Endothelial cell of umbilical vein (primary cell): ENCODE results near the gene KLHL13. TPM values are rescaled to one million over a fixed set of nuclear protein-coding genes. Genes with fewer than 3 reads are reported as not detected.

Experiments
- BruUV-seq: library from RNA; stranded (reverse); fragments of 400-500 nt; replicated peaks from 2 replicates; lab custom pipeline; 2021; lab: Mats Ljungman, UMichigan
- CTCF ChIA-PET: fragments of 300-600, 350-600 bp; sonication (Branson Sonifier 250); formaldehyde crosslinking; loops from one replicate; lab custom pipeline; 2021; ENCODE audit warnings: antibody characterized with exemption, inconsistent platforms; lab: Charles Lee
- POLR2A ChIA-PET: fragments of 300-600, 350-600 bp; sonication (Branson Sonifier 250); formaldehyde crosslinking; loops from one replicate; lab custom pipeline; 2021; ENCODE audit warnings: antibody characterized with exemption, inconsistent platforms; lab: Charles Lee
- DNase-seq: peaks from one replicate; pipeline ENCODE4 v3.0.0-alpha.2; 2011; ENCODE audit warnings: low read depth, low spot score
- FAIRE-seq: peaks from 2 replicates; lab custom pipeline; 2011; peaks lifted over from hg19 to GRCh38; lab: Jason Lieb, UNC
- H2AFZ ChIP-seq: 2 replicates; pipeline ENCODE4 v1.6.0; 2012; ENCODE audit warnings: low read depth, low read length, control low read depth, inconsistent platforms
- H3K27ac ChIP-seq: 2 replicates; pipeline ENCODE4 v1.5.1; 2011; ENCODE audit warnings: low read depth, mild to moderate bottlenecking, control low read depth, low read length, moderate library complexity; ENCODE audit not compliant: insufficient read depth
- H3K27me3 ChIP-seq, 2 experiments: 2 replicates each; pipeline versions ENCODE4 v1.6.0 to v1.6.1; 2011; ENCODE audit warnings: low read length in 2 of 2, mixed read lengths in 1 of 2; ENCODE audit not compliant: control insufficient read depth in 2 of 2, insufficient read depth in 2 of 2
- H3K36me3 ChIP-seq, 2 experiments: 2 replicates in 1 of 2; 3 replicates in 1 of 2; pipeline ENCODE4 v1.5.1; 2011; ENCODE audit warnings: low read length in 2 of 2, mild to moderate bottlenecking in 1 of 2, moderate library complexity in 1 of 2; ENCODE audit not compliant: control insufficient read depth in 2 of 2, insufficient read depth in 2 of 2; ENCODE audit errors: extremely low read depth in 1 of 2
- H3K4me1 ChIP-seq: 3 replicates; pipeline ENCODE4 v1.5.1; 2011; ENCODE audit warnings: mild to moderate bottlenecking, low read length; ENCODE audit not compliant: control insufficient read depth, insufficient read depth; ENCODE audit errors: extremely low read depth
- H3K4me2 ChIP-seq: 2 replicates; pipeline ENCODE4 v1.6.1; 2011; ENCODE audit warnings: low read length, control low read depth, mixed read lengths; ENCODE audit not compliant: insufficient read depth
- H3K4me3 ChIP-seq, 3 experiments: fragments of 200-600 bp in 1 of 3; sonication (generic), shearing (Covaris generic) in 1 of 3; replicated peaks in 1 of 3; 2 replicates each; pipeline ENCODE4 v1.5.1; 2011 to 2016; ENCODE audit warnings: control low read depth in 3 of 3, low read length in 3 of 3, mild to moderate bottlenecking in 2 of 3, inconsistent platforms in 1 of 3, low read depth in 1 of 3, moderate library complexity in 1 of 3; ENCODE audit not compliant: insufficient read depth in 1 of 3
- H3K79me2 ChIP-seq: 2 replicates; pipeline ENCODE4 v1.6.0; 2012; ENCODE audit warnings: low read length, inconsistent platforms; ENCODE audit not compliant: control insufficient read depth, insufficient read depth
- H3K9ac ChIP-seq: replicated peaks from 2 replicates; pipeline ENCODE3; 2011; ENCODE audit warnings: low read length, control low read depth; ENCODE audit not compliant: insufficient read depth; ENCODE audit errors: extremely low read depth
- H3K9me1 ChIP-seq: replicated peaks from 3 replicates; pipeline ENCODE4 v1.6.0; 2011; ENCODE audit warnings: mild to moderate bottlenecking, low read length; ENCODE audit not compliant: control insufficient read depth, insufficient read depth; ENCODE audit errors: extremely low read depth
- H3K9me3 ChIP-seq: replicated peaks from 2 replicates; pipeline ENCODE4 v1.5.1; 2012; ENCODE audit warnings: low read length, inconsistent platforms; ENCODE audit not compliant: control insufficient read depth, insufficient read depth
- H4K20me1 ChIP-seq: replicated peaks from 2 replicates; pipeline ENCODE3; 2011; ENCODE audit warnings: mild to moderate bottlenecking, low read length; ENCODE audit not compliant: control insufficient read depth, insufficient read depth; ENCODE audit errors: extremely low read depth
- CTCF ChIP-seq, 2 donors: IDR thresholded peaks; 1 replicate in 1 of 2; 2 replicates in 1 of 2; pipeline ENCODE4 v1.5.1; 2011; ENCODE audit warnings: low read length in 2 of 2, mild to moderate bottlenecking in 2 of 2, moderate library complexity in 2 of 2, control low read depth in 1 of 2, inconsistent platforms in 1 of 2, low read depth in 1 of 2; ENCODE audit not compliant: insufficient read depth in 1 of 2; ENCODE audit errors: extremely low read depth in 1 of 2
- EZH2 ChIP-seq: IDR thresholded peaks from 2 replicates; pipeline ENCODE4 v1.6.1; 2012; ENCODE audit warnings: borderline replicate concordance, low read depth, mild to moderate bottlenecking, moderate library complexity, low read length, inconsistent platforms; ENCODE audit not compliant: severe bottlenecking
- FOS ChIP-seq: IDR thresholded peaks from 2 replicates; pipeline ENCODE4 v1.6.1; 2011; ENCODE audit warnings: mild to moderate bottlenecking, low read length, moderate library complexity, borderline replicate concordance; ENCODE audit not compliant: insufficient read depth
- GATA2 ChIP-seq: IDR thresholded peaks from 2 replicates; pipeline ENCODE4 v1.7.0; 2011; ENCODE audit warnings: low read depth, mild to moderate bottlenecking, moderate library complexity, mixed read lengths, low read length; ENCODE audit not compliant: insufficient read length, insufficient read depth
- JUN ChIP-seq: IDR thresholded peaks from 2 replicates; pipeline ENCODE4 v1.6.1; 2011; ENCODE audit warnings: borderline replicate concordance, low read depth; ENCODE audit not compliant: insufficient read length, insufficient read depth
- MAX ChIP-seq: IDR thresholded peaks from 2 replicates; pipeline ENCODE4 v1.6.1; 2011; ENCODE audit not compliant: insufficient read depth, insufficient read length
- MYC ChIP-seq: IDR thresholded peaks from one replicate; pipeline ENCODE4 v1.6.1; 2011; ENCODE audit warnings: mild to moderate bottlenecking, low read depth, low read length
- POLR2A ChIP-seq: IDR thresholded peaks from 2 replicates; pipeline ENCODE4 v1.6.1; 2012; ENCODE audit warnings: low read depth, mild to moderate bottlenecking, control low read depth, low read length
- POLR2AphosphoS5 ChIP-seq: IDR thresholded peaks from 2 replicates; pipeline ENCODE4 v1.6.1; 2012; ENCODE audit warnings: low read depth, mild to moderate bottlenecking, control low read depth, low read length, moderate library complexity; ENCODE audit not compliant: insufficient read depth
- dilution Hi-C: fragments of 300-500 bp; cut with MboI; formaldehyde crosslinking; loops from one replicate; pipeline ENCODE4 v1.15.0; 2019; ENCODE audit warnings: low sequenced_read_pairs; ENCODE audit not compliant: extremely low pct_ligation_motif_present
- intact Hi-C: fragments of 100-400 bp; cut with micrococcal nuclease; formaldehyde crosslinking; loops from one replicate; pipeline ENCODE4 v1.10.0; 2022
- polyA plus RNA-seq, 4 experiments: library from polyadenylated mRNA; depleted of rRNA in 3 of 4; stranded (reverse) in 3 of 4; unstranded in 1 of 4; fragments of >200 nt; gene quantifications; 2 replicates each; pipeline versions ENCODE4 v1.2.1 to v1.2.3, GENCODE V29; 2011 to 2012; ENCODE audit warnings: missing spikeins in 1 of 4
- total RNA-seq: library from RNA; stranded (reverse); gene quantifications from 2 replicates; pipeline ENCODE4 v1.2.3, GENCODE V29; 2021

Gene KLHL13
- total and polyA plus RNA-seq, 2 donors (not counting 3 experiments of a cell fraction or from before 2014, with no cell fraction given) = 15.3 to 18.2 TPM

DNA sequence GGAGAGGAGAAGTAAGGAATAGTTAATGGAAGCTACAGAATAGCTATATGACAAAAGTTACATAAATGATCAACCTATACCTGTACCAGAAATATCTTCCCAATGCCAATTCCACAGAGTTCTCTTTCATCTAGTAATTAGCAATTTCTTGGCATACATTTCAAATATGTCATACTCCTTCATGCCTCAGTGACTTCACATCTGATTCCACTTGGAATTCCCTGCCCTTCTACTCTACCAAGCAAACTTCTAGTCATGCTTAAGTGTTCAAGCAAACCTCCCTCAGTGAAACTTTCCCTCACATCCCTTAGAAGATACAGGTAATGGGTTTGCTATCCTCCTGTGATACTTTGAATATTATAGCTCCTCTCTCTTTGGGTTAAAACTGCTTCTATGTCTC lies 127.1 kb downstream of the KLHL13 start:
- BruUV-seq = no TSS peak
- Histone ChIP-seq H3K27me3 (no peaks in the 10 kb centered on the region), H4K20me1 (no peaks in the 10 kb centered on the region), H3K27ac (no peak overlapping the region), H2AFZ (no peak overlapping the region), H3K9ac (no peak overlapping the region), H3K9me3 (no peaks in the 10 kb centered on the region), H3K36me3 (no peaks in the 10 kb centered on the region), H3K9me1 (no peaks in the 10 kb centered on the region), H3K4me2 (no peak overlapping the region), H3K79me2 (no peaks in the 10 kb centered on the region), H3K4me3 (no peak overlapping the region), H3K4me1 (no peaks in the 10 kb centered on the region)
- FAIRE-seq = no peak
- POLR2A ChIA-PET = no interaction called here
- no peak for TF ChIP-seq POLR2A
- TF ChIP-seq CTCF (IDR thresholded peaks at IDR 0.05; ENCODE audit: extremely low read depth in 1 of 2, insufficient read depth in 1 of 2, low read depth in 1 of 2, low read length in 2 of 2) = no peak
- no peak for TF ChIP-seq MAX
- no peak for TF ChIP-seq JUN
- TF ChIP-seq EZH2 = no peak
- TF ChIP-seq POLR2AphosphoS5 = no peak
- no peak for TF ChIP-seq GATA2
- TF ChIP-seq FOS = no peak
- TF ChIP-seq MYC = no peak
- dilution Hi-C loops = no loop called here
- intact Hi-C loops = no loop called here
- CTCF ChIA-PET = no interaction called here
- DNase-seq = no peak
